HG02943 (cell line): ENCODE results near the gene LAMA4.

Experiments used
- ATAC-seq: cut with Tn5 transposase; IDR thresholded peaks from one replicate; pipeline ENCODE4 v1.9.1; 2021; ENCODE audit warnings: mild to moderate bottlenecking, low read depth, moderate library complexity; ENCODE audit not compliant: unreplicated experiment

LAMA4 gene

DNA sequence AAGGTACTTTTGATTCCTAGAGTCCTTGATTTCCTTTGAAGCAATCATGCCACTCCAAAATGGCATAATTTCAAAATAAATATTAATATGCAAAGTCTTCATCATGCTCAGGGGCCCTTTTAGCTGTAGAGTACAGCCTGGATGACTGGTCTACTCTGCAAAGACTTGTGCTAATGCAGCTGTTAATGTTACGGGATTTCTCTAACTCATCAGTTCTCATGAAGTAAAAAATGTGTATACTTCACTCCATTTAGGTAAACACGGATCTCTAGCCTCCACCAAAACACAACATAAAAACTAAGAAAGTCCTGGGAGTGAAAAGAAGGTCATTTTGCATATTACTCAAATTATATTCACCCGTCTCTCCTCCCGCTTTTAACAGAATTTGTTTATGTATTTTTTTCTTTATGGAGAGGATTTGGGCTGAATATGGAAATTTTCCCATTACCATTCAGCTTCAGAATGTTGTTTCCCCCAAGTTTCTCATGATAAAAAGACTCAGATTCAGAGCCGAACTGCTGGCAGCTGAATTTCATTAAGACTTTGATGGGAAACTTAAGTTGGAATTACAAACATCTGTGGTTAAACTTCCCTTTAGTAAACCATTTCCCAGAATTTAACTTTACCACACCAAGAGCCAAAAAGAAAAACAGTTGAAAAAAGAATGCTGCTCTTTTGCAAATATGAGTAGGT lies 8.7 kb downstream of the LAMA4 start:
- no peak for ATAC-seq

DNA sequence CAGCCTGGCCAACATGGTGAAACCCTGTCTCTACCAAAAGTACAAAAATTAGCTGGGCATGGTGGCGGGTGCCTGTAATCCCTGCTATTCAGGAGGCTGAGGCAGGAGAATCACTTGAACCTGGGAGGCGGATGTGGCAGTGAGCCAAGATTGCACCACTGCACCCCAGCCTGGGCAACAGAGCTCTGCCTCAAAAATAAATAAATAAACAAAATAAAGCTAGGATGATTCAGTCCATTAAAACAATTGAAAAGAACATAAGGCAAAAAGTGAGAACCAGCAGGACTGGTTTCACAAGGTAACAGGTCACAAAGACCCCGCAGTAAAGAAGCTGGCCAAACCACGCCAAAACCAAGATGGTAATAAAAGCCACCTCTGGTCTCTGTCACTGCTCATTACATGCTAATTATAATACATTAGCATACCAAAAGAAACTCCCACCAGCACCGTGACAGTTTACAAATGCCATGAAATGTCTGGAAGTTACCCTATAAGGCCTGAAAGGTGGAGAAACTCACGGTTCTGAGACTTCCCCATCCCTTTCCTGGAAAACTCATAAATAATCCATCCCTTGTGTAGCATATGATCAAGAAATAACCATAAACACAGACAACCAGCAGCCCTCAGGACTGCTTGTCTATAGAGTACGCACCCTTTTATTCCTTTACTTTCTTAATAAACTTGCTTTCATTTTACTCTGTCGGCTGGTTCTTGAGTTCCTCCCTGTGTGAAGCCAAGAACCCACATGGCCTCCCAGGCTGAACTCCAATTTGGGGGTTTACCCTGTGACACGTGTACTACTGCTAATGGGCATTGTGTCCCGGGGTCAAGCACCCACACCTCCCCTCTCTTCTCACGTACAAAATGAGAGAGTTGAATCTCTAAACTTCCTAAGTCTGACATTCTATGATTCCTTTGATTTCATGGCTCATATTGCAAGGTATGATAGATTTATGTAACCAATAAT lies 10.2 kb downstream of the LAMA4 start:
- no peak for ATAC-seq

DNA sequence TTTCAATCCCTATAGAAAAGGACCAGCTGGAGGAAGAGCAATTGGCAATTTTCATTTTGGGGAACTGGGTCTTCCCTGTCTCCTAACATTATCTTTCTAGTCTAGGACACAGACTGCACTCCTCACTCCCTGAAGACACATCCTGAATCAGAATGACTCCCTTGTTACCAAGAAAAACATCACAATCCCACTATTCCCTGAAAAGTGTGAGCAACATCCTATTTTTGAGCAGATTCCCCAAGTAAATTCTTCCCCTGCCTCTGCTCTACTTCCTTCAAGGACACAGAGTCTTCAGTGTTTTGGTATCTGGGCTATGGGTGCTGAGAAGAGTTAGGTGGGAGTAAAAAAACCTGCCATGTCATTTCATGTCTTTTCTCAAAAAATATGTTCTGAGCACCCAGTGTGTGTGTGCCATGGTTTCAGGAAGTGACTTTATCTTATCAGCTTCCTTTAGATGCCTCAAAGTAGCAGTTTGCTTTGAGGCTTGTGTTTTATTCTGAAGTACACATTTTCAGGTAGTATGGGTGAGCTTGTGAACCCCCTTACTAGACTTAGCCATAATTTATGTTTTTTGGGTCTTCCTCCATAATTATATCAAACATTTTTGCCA lies 12.4 kb downstream of the LAMA4 start:
- no peak for ATAC-seq

DNA sequence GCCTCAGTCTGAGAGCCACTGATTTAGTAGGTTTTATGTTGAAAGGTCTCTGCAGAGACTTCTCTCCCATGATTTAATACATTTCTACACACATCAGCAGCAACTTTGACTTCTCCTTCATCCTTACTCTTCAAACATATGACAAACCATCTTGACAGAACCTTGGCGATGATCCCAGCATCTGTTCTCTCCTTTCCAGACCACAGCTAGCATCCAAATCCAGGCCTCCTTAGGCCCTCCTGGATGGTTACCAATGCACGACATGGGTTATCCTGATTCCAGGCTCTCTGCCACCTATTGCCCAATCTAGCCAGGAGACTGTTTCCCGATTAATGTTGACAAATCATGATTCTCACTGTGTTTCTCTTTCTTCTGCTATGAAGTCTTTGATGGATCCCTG lies 16.8 kb downstream of the LAMA4 start:
- no peak for ATAC-seq

DNA sequence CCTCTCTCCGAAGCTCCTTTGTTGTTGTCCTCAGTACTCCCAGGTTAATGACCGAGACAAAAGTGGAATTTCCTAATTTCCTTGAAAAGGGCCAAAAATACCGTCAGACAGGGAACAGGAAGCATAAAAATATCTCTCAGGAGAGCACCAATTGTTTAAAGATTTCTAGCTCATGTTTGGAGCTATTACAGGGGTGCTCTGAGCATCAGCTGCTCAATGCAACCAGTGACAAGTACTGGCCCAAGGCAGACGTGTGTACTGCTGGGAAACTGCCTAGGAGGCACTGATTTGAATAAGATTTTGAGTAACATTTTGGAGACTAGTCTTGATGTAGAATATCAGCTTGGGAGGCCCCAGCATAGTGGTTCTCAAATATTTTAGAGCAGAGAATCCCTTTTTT lies 17.3 kb downstream of the LAMA4 start:
- no peak for ATAC-seq

DNA sequence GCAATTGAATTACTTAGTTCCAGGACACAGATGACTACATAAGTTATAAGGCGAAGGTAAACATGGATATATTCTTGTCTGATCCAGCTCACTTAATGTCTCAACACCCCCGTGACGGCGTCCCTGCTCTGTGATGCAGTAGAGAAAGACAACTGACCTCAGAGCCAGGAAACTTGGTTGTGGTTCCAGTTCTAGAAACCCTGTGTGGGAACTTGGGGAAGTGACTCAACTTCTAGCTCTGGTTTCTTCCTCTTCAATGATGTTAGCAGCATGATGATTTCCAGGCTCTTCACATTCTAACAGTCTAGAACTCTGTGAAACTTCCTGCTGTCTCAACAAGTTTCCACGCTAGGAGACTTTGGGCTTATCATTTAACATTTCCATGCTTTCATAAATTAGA lies 18.4 kb downstream of the LAMA4 start:
- no peak for ATAC-seq

DNA sequence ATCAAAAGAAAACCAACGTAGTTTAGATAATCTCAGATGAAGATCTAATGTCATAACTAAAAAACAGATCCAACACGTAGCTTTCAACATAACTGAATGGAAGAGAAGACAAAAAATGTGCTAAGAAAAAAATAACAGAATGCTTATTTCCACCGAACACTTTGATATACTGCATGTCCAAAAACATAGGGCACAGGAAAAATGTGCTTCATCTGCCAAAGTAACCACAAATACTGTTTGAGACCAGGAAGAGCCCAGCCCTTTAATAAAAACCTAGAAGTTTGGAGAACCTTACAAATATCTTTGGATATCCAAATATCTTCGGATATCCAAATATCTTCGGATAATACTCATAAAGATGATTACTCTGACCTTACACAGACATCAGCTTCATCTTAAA lies 19.8 kb downstream of the LAMA4 start:
- ATAC-seq: no peak

DNA sequence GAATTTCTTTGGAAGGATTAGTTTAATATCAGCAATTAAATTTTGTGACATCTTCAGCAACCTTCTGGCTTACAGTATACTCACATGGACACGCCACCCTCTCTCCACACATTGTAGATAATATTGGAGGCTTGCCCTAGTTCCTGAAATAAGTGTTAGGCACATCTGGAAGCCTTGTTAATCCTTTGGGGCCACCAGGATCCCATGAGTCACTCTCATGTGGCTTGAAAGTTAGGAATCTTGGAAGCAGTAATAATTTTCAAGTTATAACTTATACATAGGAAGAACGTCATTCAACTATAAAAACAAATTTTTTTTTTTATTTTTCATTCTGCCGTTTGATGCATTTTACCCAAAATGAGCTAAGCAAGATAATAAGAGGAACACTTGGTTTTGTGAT lies 20.5 kb downstream of the LAMA4 start:
- ATAC-seq: no peak

DNA sequence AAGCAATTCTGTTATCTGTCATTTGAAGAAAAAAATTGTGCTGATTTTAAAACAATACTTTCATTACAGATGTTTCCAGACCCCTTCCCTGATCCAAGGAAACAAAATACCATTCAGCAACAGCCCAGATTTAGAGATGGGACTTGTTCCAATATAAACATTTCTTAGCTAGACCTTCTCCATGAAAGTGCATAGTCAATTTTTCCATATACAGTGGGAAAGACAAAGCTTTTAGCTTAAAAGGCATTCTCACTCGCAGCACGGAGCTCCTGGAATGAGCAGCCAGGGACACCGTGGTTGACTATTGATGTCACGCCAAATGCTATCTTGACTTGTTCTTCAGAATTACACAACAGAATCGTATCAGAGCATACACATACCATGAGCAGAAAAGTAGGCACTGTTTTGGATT lies 21.5 kb downstream of the LAMA4 start:
- ATAC-seq: no peak

DNA sequence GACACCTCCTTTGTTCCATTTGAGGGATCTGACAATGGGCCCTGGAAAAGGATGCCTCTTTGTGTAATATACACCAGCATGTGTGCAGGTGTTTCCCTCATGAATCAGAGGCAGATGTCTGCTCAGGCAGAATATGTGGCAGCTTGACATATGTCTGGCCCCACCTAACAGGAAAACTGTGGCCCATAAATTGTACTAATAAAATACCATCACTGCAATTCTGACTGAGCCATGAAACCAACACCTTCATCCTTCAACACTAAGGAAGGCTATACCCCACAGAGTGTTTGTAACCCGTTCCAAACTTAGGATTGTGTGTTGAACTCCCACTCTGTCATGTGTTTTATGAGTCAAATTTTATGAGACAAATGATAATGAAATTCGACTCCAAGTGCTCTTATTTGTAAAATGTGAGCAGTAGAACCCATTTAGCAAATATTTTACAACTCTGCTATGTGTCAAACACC lies 22.7 kb downstream of the LAMA4 start:
- no peak for ATAC-seq

DNA sequence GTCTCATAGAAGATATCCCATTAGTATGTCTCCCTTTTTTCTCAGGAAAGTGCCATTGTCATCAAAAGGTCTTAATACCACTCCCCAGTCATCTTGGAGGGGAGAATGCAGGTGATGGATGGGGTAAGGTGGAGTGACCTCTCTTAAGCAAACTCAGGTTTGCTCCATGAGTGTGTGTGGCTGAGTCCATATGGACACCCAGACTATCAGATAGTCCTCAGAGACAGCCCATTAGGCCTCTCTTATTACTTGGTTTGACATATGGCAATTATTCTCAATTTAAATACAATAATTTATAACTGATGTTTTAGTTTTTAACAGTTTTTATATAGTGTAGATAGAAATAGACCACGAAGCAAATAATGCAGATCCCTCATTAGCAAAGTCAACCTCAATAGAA lies 23.2 kb downstream of the LAMA4 start:
- no peak for ATAC-seq

DNA sequence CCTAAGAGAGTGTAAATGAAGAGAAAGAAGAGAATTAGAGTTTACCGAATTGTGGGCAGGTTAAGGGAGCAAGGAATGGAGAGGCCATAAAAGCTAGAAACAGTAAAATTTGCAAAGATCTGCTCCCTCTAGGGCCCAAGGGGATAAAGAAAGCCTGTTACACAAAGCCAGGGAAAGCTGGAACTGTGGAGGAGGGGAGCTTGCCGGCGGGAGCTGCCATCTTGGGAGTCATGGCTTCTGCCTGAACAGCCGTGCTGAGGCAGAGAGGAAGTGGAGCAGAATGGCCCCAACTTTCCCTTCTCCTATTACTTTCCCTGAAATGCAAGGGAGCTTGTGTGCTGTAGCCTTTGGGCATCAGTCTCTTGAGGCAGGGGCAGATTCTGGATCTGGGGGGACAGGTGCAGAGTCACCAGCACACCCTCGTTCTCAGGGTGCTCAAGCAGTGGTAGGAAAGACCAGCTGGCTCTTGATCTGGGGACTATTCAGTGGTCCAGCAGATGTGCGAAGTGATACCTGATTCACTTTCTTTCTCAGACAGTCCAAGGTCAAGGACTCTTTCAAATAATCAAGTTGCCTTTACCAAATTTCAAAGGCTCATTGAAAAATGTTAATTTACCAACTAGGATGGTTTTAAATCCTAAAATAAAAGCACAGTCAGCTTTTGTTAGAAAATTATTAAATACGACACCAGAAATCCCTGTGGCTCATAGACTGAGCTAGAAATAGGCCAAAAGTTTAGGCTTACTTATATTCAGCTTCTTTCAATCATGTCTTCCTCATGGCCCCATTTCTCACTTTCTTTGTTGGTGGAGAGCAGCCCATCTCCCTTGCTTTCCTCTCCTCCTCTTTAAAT lies 25.7 kb downstream of the LAMA4 start:
- ATAC-seq: no peak

DNA sequence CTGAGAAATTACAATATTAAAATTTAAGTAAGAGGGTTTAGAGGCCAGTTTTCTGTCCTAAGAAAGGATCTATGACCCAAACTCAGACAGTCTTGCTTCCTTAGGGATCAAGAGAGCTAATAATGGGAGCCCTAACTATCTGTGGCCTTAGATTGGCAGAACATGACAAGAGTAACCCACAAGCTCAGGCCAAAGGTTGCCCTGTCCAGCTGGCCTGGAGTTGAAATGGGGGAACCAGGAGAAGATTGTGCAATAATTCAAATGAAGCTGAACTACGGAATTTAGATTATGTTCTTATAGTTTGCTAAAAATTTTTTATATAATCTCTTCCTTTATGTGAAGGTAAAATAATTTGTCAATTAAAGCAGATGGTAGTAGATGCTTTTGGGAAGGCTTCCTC lies 26.4 kb downstream of the LAMA4 start:
- ATAC-seq: no peak

DNA sequence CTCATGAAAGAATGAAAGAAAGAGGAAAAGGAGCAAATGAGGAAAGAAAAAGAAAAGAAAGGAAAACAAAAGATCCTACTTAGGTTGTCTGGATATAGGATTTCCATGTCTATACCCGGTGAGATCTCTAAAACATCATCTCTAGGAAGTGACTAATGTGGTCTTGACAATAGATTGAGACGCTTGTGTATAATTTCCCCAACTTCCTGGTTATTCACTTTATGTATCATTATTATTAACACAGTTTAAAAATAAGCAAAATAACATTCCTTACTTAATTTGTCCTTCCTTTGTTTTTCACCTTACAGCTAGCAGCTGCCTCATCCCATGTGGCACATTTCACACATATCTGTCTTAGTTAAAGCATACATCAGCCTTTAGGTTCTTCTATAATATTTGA lies 27.0 kb downstream of the LAMA4 start:
- ATAC-seq: no peak

DNA sequence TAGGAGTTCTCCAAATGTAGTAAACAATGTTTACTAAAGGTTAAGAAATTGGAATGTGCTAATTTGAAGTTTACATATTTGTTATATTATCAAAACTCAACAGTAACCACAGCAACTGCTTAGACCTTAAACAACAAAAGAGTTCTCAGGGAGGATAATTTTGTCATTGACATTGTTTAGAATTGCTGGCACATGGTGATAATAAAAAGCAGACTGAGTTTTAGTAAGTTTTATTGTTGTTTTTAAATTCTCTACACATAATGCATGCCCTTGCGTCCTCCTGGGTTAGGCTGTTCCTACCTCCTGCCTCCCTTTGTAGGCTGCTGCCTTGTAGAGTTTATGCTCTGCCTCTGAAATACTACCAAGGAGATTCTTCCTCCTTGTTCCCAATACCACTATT lies 28.7 kb downstream of the LAMA4 start:
- no peak for ATAC-seq

DNA sequence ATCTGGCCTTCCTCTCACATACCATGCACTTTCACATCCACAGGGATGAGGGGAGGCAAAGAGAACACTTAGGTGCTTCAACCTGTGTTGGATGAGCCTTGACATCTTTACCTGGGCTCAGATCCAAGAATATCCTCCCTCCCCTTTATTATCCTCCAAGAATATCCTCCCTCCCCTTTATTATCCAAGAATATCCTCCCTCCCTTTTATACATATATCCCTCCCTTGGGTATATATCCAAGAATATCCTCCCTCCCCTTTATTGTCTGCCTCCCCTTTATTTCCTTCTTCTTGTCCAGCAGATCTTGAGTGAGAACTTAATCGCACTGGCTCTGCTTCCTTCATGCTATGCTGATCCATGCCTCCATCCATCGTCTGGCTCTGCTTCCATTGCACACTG lies 30.3 kb downstream of the LAMA4 start:
- no peak for ATAC-seq

DNA sequence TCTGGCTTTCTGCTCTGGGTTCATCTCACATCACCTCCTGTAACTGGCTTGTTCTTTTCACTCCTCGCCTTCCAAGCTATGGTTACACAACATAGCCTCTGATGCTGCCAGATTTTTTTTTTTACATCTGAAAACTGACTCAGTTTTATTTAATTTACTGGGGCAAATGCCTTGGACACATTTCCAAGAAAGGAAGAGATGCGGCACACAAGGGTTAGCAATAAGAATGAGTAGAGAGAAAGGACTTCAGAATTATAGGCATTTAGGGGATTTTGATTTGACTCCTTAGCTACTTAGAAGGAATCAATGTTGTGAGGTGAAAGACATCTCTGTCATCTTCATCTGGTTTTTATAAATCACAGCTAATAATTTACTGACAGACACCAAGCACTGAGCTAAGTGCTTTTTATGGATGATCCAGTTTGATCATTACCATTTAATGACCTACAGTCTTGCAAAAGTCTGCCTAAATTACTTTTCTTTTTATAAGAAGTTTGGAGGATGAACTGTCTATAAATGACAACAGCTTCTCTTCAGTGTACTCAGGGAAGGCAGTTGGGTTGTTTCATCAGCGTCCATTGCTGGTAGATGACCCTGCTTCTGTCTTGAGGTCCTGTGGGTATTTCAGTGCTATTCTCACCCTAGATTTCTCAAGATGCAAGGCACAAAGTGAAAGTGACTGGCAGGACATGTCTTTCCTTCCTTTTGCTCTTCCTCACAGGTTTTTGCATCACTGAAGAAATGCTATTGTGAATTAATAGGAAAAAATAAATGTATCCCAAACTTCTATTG lies 31.1 kb downstream of the LAMA4 start:
- no peak for ATAC-seq

DNA sequence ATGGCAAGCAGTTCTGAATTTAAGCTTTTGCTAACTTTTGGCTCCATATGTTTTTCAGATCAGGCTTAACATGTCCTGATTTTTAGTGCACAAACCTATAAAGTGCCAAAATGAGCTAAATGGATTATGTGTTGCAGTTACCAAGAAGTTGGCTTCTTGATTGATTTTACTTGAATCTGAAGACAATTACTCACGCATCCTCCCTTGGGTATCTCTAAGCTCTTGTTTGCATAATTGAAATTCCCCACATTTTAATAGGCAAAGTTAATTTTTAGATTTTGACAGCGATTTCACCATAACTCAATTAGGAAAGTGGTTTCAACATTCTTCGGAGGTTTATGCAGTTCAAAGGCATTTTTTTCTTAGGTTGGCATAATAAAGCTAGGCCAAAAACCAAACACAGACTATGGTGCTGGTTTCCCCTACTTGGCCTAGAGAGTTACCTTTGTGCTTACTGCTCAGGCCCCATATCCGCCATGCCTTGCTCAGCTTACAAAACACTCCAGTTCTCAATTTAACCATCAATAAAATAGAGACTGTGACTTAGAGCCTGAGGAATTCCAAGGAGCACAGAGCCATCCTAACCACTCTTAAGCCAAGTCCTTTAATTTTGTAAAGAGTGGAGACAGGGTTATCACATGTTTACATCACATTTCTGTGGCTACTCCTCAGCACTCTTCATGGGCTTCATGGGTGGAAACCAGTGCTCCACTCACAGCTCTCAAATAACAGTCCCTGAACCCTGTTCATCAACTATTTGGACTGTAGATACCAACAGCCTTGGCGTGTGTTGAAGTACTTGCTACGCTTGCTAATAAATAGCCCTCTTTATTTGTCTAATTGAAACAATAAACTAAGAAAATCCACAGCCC lies 32.1 kb downstream of the LAMA4 start:
- no peak for ATAC-seq

DNA sequence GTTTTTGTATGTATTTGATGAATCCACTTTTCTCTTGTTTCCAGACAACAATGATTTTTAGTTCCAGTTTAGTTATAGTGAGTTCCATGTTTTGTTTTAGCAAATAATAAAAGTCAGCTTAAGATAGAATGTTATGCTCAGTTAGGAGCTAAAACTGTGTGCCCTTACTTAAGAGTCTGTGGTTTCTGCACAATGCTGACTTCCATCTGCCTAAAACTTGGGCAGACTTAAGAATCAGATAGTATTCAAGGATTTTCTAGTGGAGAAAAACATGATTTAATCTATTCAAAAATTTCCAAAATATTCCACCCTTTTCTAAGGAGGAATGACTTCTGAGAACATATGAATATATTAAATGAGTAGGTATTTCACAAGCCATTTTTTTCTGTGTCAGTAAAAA lies 32.8 kb downstream of the LAMA4 start:
- no peak for ATAC-seq
